CD4-positive, CD25-positive, alpha-beta regulatory T cell (primary cell): ENCODE measurements around the gene TELO2. TPM values are rescaled to one million over a fixed set of nuclear protein-coding genes. Genes with fewer than 3 reads are reported as not detected.
A peak's percentile ranks its signal among the peaks of the same experiment; 100 is the strongest.

Experiments
- ATAC-seq, 2 donors: fragments of 150-1000 bp; cut with Tn5 transposase; one replicate each; pipeline ENCODE4 v1.10.0; 2021; ENCODE audit warnings: low read depth in 2 of 2, moderate number of reproducible peaks in 2 of 2, moderate library complexity in 1 of 2
- DNase-seq, 3 donors: peaks; one replicate each; pipeline versions ENCODE4 v3.0.0 to v3.0.0-alpha.2; 2012 to 2022; ENCODE audit warnings: mixed read lengths in 1 of 3
- H3K27ac ChIP-seq: one replicate; pipeline ENCODE4 v1.7.0; 2013; ENCODE audit warnings: mild to moderate bottlenecking, low read length; ENCODE audit not compliant: insufficient read depth, poor library complexity, severe bottlenecking
- H3K27me3 ChIP-seq: one replicate; pipeline ENCODE4 v1.7.0; 2013; ENCODE audit warnings: low read length; ENCODE audit not compliant: control insufficient read depth, insufficient read depth
- H3K36me3 ChIP-seq: one replicate; pipeline ENCODE4 v1.7.0; 2013; ENCODE audit warnings: mild to moderate bottlenecking, low read length, moderate library complexity; ENCODE audit not compliant: control insufficient read depth, insufficient read depth
- H3K4me1 ChIP-seq: 2 replicates; pipeline ENCODE4 v1.7.0; 2013; ENCODE audit warnings: mild to moderate bottlenecking, low read length; ENCODE audit not compliant: insufficient read depth, control insufficient read depth, poor library complexity, severe bottlenecking
- H3K4me3 ChIP-seq: one replicate; pipeline ENCODE4 v1.7.0; 2013; ENCODE audit warnings: low read depth, mild to moderate bottlenecking, low read length, moderate library complexity
- H3K9me3 ChIP-seq, 2 experiments: 1 replicate in 1 of 2; 2 replicates in 1 of 2; pipeline ENCODE4 v1.7.0; 2013; ENCODE audit warnings: low read length in 2 of 2, mild to moderate bottlenecking in 1 of 2, moderate library complexity in 1 of 2; ENCODE audit not compliant: control insufficient read depth in 2 of 2
- H3K27ac Mint-ChIP-seq, 3 donors: one replicate each; pipeline ENCODE4 v1.8.0; 2020 to 2022; ENCODE audit warnings: mild to moderate bottlenecking in 3 of 3, mixed read lengths in 3 of 3, moderate library complexity in 2 of 3
- H3K27me3 Mint-ChIP-seq: one replicate; pipeline ENCODE4 v1.8.0; 2022; ENCODE audit warnings: mild to moderate bottlenecking, mixed read lengths
- H3K36me3 Mint-ChIP-seq: one replicate; pipeline ENCODE4 v1.8.0; 2020; ENCODE audit warnings: mixed read lengths
- H3K4me1 Mint-ChIP-seq, 4 donors: one replicate each; pipeline ENCODE4 v1.8.0; 2020 to 2022; ENCODE audit warnings: mixed read lengths in 4 of 4, mild to moderate bottlenecking in 1 of 4
- H3K4me3 Mint-ChIP-seq, 4 donors: one replicate each; pipeline ENCODE4 v1.8.0; 2020 to 2022; ENCODE audit warnings: mild to moderate bottlenecking in 4 of 4, mixed read lengths in 4 of 4, moderate library complexity in 3 of 4
- H3K9me3 Mint-ChIP-seq, 7 donors: one replicate each; pipeline ENCODE4 v1.8.0; 2020 to 2022; ENCODE audit warnings: mixed read lengths in 7 of 7, mild to moderate bottlenecking in 3 of 7, moderate library complexity in 2 of 7
- polyA plus RNA-seq, 4 donors: library from polyadenylated mRNA; unstranded; fragments of 300-500 nt; fragmentation: Illumina TruSeq; gene quantifications; one replicate each; pipeline ENCODE4 v1.2.3, GENCODE V29; 2021
- total RNA-seq: library from RNA; stranded (reverse); gene quantifications from one replicate; pipeline ENCODE4 v1.2.3, GENCODE V29; 2022

The TELO2 gene
- total and polyA plus RNA-seq, 5 donors from 2014 or later: 9.1 to 27.4 (median 12.0) TPM

- H3K27ac Mint-ChIP-seq: no peak overlapping the region
These were observed 10.2 kb downstream of the TELO2 start for GRCh38 chr16:1503110-1503955.

GRCh38 chr16:1505073-1505844 is 12.1 kb downstream of the TELO2 start:
- Mint-ChIP-seq H3K36me3 (no peaks in the 10 kb centered on the region), H3K4me3 (no peak overlapping the region), H3K9me3 (no peaks in the 10 kb centered on the region), H3K27me3 (no peaks in the 10 kb centered on the region), H3K27ac (no peak overlapping the region), H3K4me1 (no peaks in the 10 kb centered on the region)
- DNase-seq: no peak
- Histone ChIP-seq H3K27me3 (no peaks in the 10 kb centered on the region), H3K9me3 (no peaks in the 10 kb centered on the region), H3K36me3 (peaks cover 12% of the 10 kb centered on the region), H3K4me3 (no peak overlapping the region), H3K27ac (no peak overlapping the region), H3K4me1 (no peaks in the 10 kb centered on the region)
- ATAC-seq: no peak

More at GRCh38 chr16:1503110-1503955, 10.2 kb downstream of the TELO2 start:
- H3K4me3 ChIP-seq: no peak overlapping the region
- ATAC-seq (no peak), DNase-seq (no peak)
- Mint-ChIP-seq H3K4me1 (no peaks in the 10 kb centered on the region), H3K9me3 (no peaks in the 10 kb centered on the region), H3K4me3 (no peak overlapping the region), H3K27me3 (no peaks in the 10 kb centered on the region), H3K36me3 (no peaks in the 10 kb centered on the region)
- no peaks in the 10 kb centered on the region for H3K27me3 ChIP-seq
- H3K9me3 ChIP-seq: no peaks in the 10 kb centered on the region
- no peaks in the 10 kb centered on the region for H3K4me1 ChIP-seq
- no peak overlapping the region for H3K27ac ChIP-seq
- H3K36me3 ChIP-seq: peaks cover 12% of the 10 kb centered on the region

GRCh38 chr16:1505912-1506311 is 12.8 kb downstream of the TELO2 start:
- no peak overlapping the region for H3K4me3 Mint-ChIP-seq
- no peaks in the 10 kb centered on the region for H3K9me3 Mint-ChIP-seq
- Histone ChIP-seq H3K27me3 (no peaks in the 10 kb centered on the region), H3K36me3 (peaks cover 12% of the 10 kb centered on the region), H3K9me3 (no peaks in the 10 kb centered on the region), H3K4me1 (no peaks in the 10 kb centered on the region), H3K27ac (no peak overlapping the region), H3K4me3 (no peak overlapping the region)
- H3K4me1 Mint-ChIP-seq: no peaks in the 10 kb centered on the region
- DNase-seq (no peak), ATAC-seq (no peak)
- H3K36me3 Mint-ChIP-seq: no peaks in the 10 kb centered on the region
- H3K27ac Mint-ChIP-seq: no peak overlapping the region
- H3K27me3 Mint-ChIP-seq: no peaks in the 10 kb centered on the region

GRCh38 chr16:1506494-1507213 is 13.5 kb downstream of the TELO2 start:
- Mint-ChIP-seq H3K36me3 (no peaks in the 10 kb centered on the region), H3K4me3 (no peak overlapping the region), H3K4me1 (no peaks in the 10 kb centered on the region), H3K9me3 (no peaks in the 10 kb centered on the region), H3K27me3 (no peaks in the 10 kb centered on the region), H3K27ac (peak overlapping the region in 1 of 3 donors; percentile 84)
- DNase-seq: no peak
- ATAC-seq: no peak
- Histone ChIP-seq H3K27ac (no peak overlapping the region), H3K36me3 (peaks cover 12% of the 10 kb centered on the region), H3K9me3 (no peaks in the 10 kb centered on the region), H3K4me3 (no peak overlapping the region), H3K27me3 (no peaks in the 10 kb centered on the region), H3K4me1 (no peaks in the 10 kb centered on the region)

GRCh38 chr16:1508494-1509187 is 15.5 kb downstream of the TELO2 start:
- no peak for DNase-seq
- Histone ChIP-seq H3K27ac (no peak overlapping the region), H3K27me3 (no peaks in the 10 kb centered on the region), H3K4me3 (no peak overlapping the region), H3K36me3 (no peaks in the 10 kb centered on the region), H3K4me1 (no peaks in the 10 kb centered on the region), H3K9me3 (no peaks in the 10 kb centered on the region)
- Mint-ChIP-seq H3K36me3 (no peaks in the 10 kb centered on the region), H3K4me3 (no peak overlapping the region), H3K27ac (no peak overlapping the region), H3K27me3 (no peaks in the 10 kb centered on the region), H3K4me1 (no peaks in the 10 kb centered on the region), H3K9me3 (peaks cover 0 to 1% (median 0%) of the 10 kb centered on the region in 7 donors)
- ATAC-seq: no peak

GRCh38 chr16:1509307-1510221 is 16.4 kb downstream of the TELO2 start:
- peaks cover 0 to 1% (median 0%) of the 10 kb centered on the region in 7 donors for H3K9me3 Mint-ChIP-seq
- H3K27me3 Mint-ChIP-seq: no peaks in the 10 kb centered on the region
- Histone ChIP-seq H3K27me3 (no peaks in the 10 kb centered on the region), H3K27ac (no peak overlapping the region), H3K36me3 (no peaks in the 10 kb centered on the region), H3K4me3 (no peak overlapping the region), H3K4me1 (no peaks in the 10 kb centered on the region), H3K9me3 (peaks cover 0 to 4% of the 10 kb centered on the region in 2 experiments)
- no peak overlapping the region for H3K4me3 Mint-ChIP-seq
- ATAC-seq (no peak), DNase-seq (no peak)
- H3K27ac Mint-ChIP-seq: no peak overlapping the region
- no peaks in the 10 kb centered on the region for H3K36me3 Mint-ChIP-seq
- H3K4me1 Mint-ChIP-seq: no peaks in the 10 kb centered on the region
